HCT116 (cell line): ENCODE results near the gene SCYL2. TPM values are rescaled to one million over a fixed set of nuclear protein-coding genes. Genes with fewer than 3 reads are reported as not detected.

Experiments
- ATAC-seq: fragments of 200-7000 bp; cut with Tn5 transposase; 2 replicates; pipeline ENCODE4 v1.9.1; 2020; ENCODE audit warnings: mild to moderate bottlenecking, moderate library complexity
- BruUV-seq: library from RNA; stranded (reverse); fragments of 400-500 nt; replicated peaks from 2 replicates; lab custom pipeline; 2021; lab: Mats Ljungman, UMichigan
- CTCF ChIA-PET: fragments of 300-600 bp; sonication (Branson Sonifier 250); formaldehyde crosslinking; loops from one replicate; lab custom pipeline; 2021; ENCODE audit warnings: antibody characterized with exemption; lab: Charles Lee
- POLR2A ChIA-PET: fragments of 300-600, 350-600 bp; sonication (Branson Sonifier 250); formaldehyde crosslinking; loops from one replicate; lab custom pipeline; 2021; ENCODE audit warnings: antibody characterized with exemption; lab: Charles Lee
- RAD21 ChIA-PET, 2 experiments: fragments of 300-600 bp; sonication (Branson Sonifier 250); formaldehyde crosslinking; loops; one replicate each; lab custom pipeline; 2023; ENCODE audit warnings: low total read pairs in 2 of 2; ENCODE audit not compliant: uncharacterized antibody in 2 of 2, unreplicated experiment in 2 of 2, low non-redundant PET in 1 of 2; lab: Charles Lee
- DNase-seq: peaks from one replicate; pipeline ENCODE4 v3.0.0-alpha.2; 2010; ENCODE audit warnings: low read depth, low spot score
- H2AFZ ChIP-seq: fragments of 200-600 bp; shearing (Covaris generic), sonication (generic); 2 replicates; pipeline ENCODE4 v1.6.1; 2017; ENCODE audit warnings: low read depth, mixed run types, mixed read lengths, antibody characterized with exemption, low read length; ENCODE audit not compliant: poor library complexity, severe bottlenecking
- H3K27ac ChIP-seq: 2 replicates; pipeline ENCODE4 v1.5.1; 2012; ENCODE audit warnings: low read depth, low read length
- H3K27me3 ChIP-seq: fragments of 200-600 bp; sonication (generic); 2 replicates; pipeline ENCODE4 v1.6.1; 2016; ENCODE audit warnings: mixed run types, low read length, mixed read lengths; ENCODE audit not compliant: insufficient read depth
- H3K36me3 ChIP-seq, 2 experiments: fragments of 200-500 bp in 1 of 2; fragments of 200-600 bp in 1 of 2; sonication (Bioruptor generic) in 1 of 2; sonication (generic) in 1 of 2; 2 replicates each; pipeline versions ENCODE4 v1.5.1 to v1.6.1; 2014 to 2016; ENCODE audit warnings: low read length in 2 of 2, inconsistent platforms in 1 of 2, mixed read lengths in 1 of 2, mixed run types in 1 of 2; ENCODE audit not compliant: insufficient read depth in 2 of 2, control insufficient read depth in 1 of 2
- H3K4me1 ChIP-seq, 2 experiments: fragments of 200-600 bp in 1 of 2; sonication (generic) in 1 of 2; 2 replicates each; pipeline versions ENCODE4 v1.5.1 to v1.6.1; 2012 to 2017; ENCODE audit warnings: low read length in 2 of 2, inconsistent platforms in 1 of 2, mild to moderate bottlenecking in 1 of 2, mixed read lengths in 1 of 2, mixed run types in 1 of 2, moderate library complexity in 1 of 2; ENCODE audit not compliant: insufficient read depth in 2 of 2, control insufficient read depth in 1 of 2
- H3K4me2 ChIP-seq: fragments of 200-600 bp; sonication (generic); 2 replicates; pipeline ENCODE4 v1.6.1; 2017; ENCODE audit warnings: mixed run types, low read length, mixed read lengths
- H3K4me3 ChIP-seq, 2 experiments: fragments of 200-600 bp in 1 of 2; sonication (generic) in 1 of 2; replicated peaks in 1 of 2; 2 replicates each; pipeline ENCODE4 v1.5.1; 2011 to 2016; ENCODE audit warnings: low read length in 2 of 2, control low read depth in 1 of 2, low read depth in 1 of 2, mild to moderate bottlenecking in 1 of 2, mixed read lengths in 1 of 2, mixed run types in 1 of 2
- H3K79me2 ChIP-seq: fragments of 200-600 bp; sonication (generic); 2 replicates; pipeline ENCODE4 v1.6.1; 2017; ENCODE audit warnings: mild to moderate bottlenecking, mixed run types, low read length, moderate library complexity, mixed read lengths; ENCODE audit not compliant: insufficient read depth
- H3K9ac ChIP-seq: fragments of 200-600 bp; sonication (generic); 2 replicates; pipeline ENCODE4 v1.6.1; 2016; ENCODE audit warnings: low read length, mixed read lengths
- H3K9me2 ChIP-seq: fragments of 200-600 bp; sonication (generic), shearing (Covaris generic); 2 replicates; pipeline ENCODE4 v1.6.1; 2017; ENCODE audit warnings: mixed run types, mild to moderate bottlenecking, moderate library complexity; ENCODE audit not compliant: insufficient read depth
- H3K9me3 ChIP-seq, 2 experiments: fragments of 200-500 bp in 1 of 2; fragments of 200-600 bp in 1 of 2; sonication (Bioruptor generic) in 1 of 2; sonication (generic) in 1 of 2; 2 replicates each; pipeline ENCODE4 v1.6.1; 2014 to 2017; ENCODE audit warnings: low read length in 2 of 2, mixed read lengths in 2 of 2, inconsistent platforms in 1 of 2, low read depth in 1 of 2, mild to moderate bottlenecking in 1 of 2, mixed run types in 1 of 2, moderate library complexity in 1 of 2; ENCODE audit not compliant: control insufficient read depth in 1 of 2, insufficient read depth in 1 of 2
- H4K20me1 ChIP-seq: fragments of 200-600 bp; sonication (generic), shearing (Covaris generic); 2 replicates; pipeline ENCODE4 v1.6.1; 2017; ENCODE audit warnings: mixed run types, mild to moderate bottlenecking, moderate library complexity; ENCODE audit not compliant: insufficient read depth
- CBX3 ChIP-seq: IDR thresholded peaks from 2 replicates; pipeline ENCODE4 v1.6.1; 2012; ENCODE audit warnings: low read depth
- CEBPB ChIP-seq: IDR thresholded peaks from 2 replicates; pipeline ENCODE4 v1.6.1; 2012; ENCODE audit warnings: low read depth
- CTCF ChIP-seq, 3 experiments: fragments of 200-600 bp in 1 of 3; sonication (generic) in 1 of 3; IDR thresholded peaks in 2 of 3; conservative IDR thresholded peaks in 1 of 3; 2 replicates each; pipeline ENCODE4 v1.5.1; 2012 to 2017; ENCODE audit warnings: low read depth in 2 of 3, low read length in 2 of 3, antibody characterized with exemption in 1 of 3, borderline replicate concordance in 1 of 3, control low read depth in 1 of 3, mild to moderate bottlenecking in 1 of 3, mixed read lengths in 1 of 3, mixed run types in 1 of 3, moderate library complexity in 1 of 3; ENCODE audit not compliant: insufficient read depth in 1 of 3
- EGR1 ChIP-seq: IDR thresholded peaks from 2 replicates; pipeline ENCODE4 v1.6.1; 2012; ENCODE audit warnings: low read depth
- ELF1 ChIP-seq: IDR thresholded peaks from 2 replicates; pipeline ENCODE4 v1.6.1; 2012; ENCODE audit warnings: low read depth, borderline replicate concordance
- EZH2phosphoT487 ChIP-seq: fragments of 200-600 bp; IDR thresholded peaks from 2 replicates; pipeline ENCODE4 v1.6.1; 2018; ENCODE audit warnings: antibody characterized with exemption, borderline replicate concordance
- FOSL1 ChIP-seq: IDR thresholded peaks from 2 replicates; pipeline ENCODE4 v1.6.1; 2012; ENCODE audit warnings: low read depth
- POLR2A ChIP-seq: IDR thresholded peaks from 2 replicates; pipeline ENCODE4 v1.7.0; 2011; ENCODE audit warnings: borderline replicate concordance; ENCODE audit not compliant: insufficient read depth, insufficient read length; ENCODE audit errors: extremely low read depth
- POLR2AphosphoS5 ChIP-seq: IDR thresholded peaks from 2 replicates; pipeline ENCODE4 v1.6.1; 2011; ENCODE audit warnings: mild to moderate bottlenecking, low read depth, low read length, moderate library complexity
- RAD21 ChIP-seq: IDR thresholded peaks from 2 replicates; pipeline ENCODE4 v1.6.1; 2012; ENCODE audit warnings: low read depth, mild to moderate bottlenecking
- SIN3A ChIP-seq: IDR thresholded peaks from 2 replicates; pipeline ENCODE4 v1.6.1; 2012; ENCODE audit warnings: low read depth
- SRF ChIP-seq: IDR thresholded peaks from 2 replicates; pipeline ENCODE4 v1.6.1; 2012; ENCODE audit warnings: low read depth
- TCF7L2 ChIP-seq: IDR thresholded peaks from 2 replicates; pipeline ENCODE4 v1.7.0; 2011; ENCODE audit warnings: borderline replicate concordance, inconsistent platforms; ENCODE audit not compliant: insufficient read depth, insufficient read length; ENCODE audit errors: extremely low read depth
- YY1 ChIP-seq: IDR thresholded peaks from 2 replicates; pipeline ENCODE4 v1.6.1; 2011; ENCODE audit warnings: low read length, low read depth, moderate library complexity, mild to moderate bottlenecking; ENCODE audit not compliant: insufficient replicate concordance; ENCODE audit errors: extremely low read depth
- ZBTB33 ChIP-seq: IDR thresholded peaks from 2 replicates; pipeline ENCODE4 v1.6.1; 2011; ENCODE audit warnings: mild to moderate bottlenecking, low read length, moderate library complexity; ENCODE audit not compliant: insufficient replicate concordance; ENCODE audit errors: extremely low read depth
- ZFX ChIP-seq: fragments of 450-650 bp; IDR thresholded peaks from 2 replicates; pipeline ENCODE4 v1.6.1; 2017
- intact Hi-C: fragments of 100-400 bp; cut with micrococcal nuclease; formaldehyde crosslinking; loops from 2 replicates; pipeline ENCODE4 v1.10.0; 2022
- total RNA-seq: library from RNA; stranded (reverse); gene quantifications from one replicate; pipeline ENCODE4 v1.2.1, GENCODE V29; 2021; ENCODE audit not compliant: unreplicated experiment

The SCYL2 gene
- total RNA-seq, 1 experiment from 2014 or later: 31.7 TPM

- RAD21 ChIA-PET: no interaction called here
- no peaks in the 10 kb centered on the region for H4K20me1 ChIP-seq
- no peaks in the 10 kb centered on the region for H3K79me2 ChIP-seq
- no peak for ATAC-seq
- no peaks in the 10 kb centered on the region for H3K9me3 ChIP-seq
- no peak for TF ChIP-seq TCF7L2
- TF ChIP-seq FOSL1: no peak
- TF ChIP-seq POLR2A: no peak
- TF ChIP-seq CEBPB: no peak
- no peak for TF ChIP-seq ZBTB33
- no peak for TF ChIP-seq ELF1
- TF ChIP-seq CBX3: no peak
- no peak for TF ChIP-seq ZFX
- TF ChIP-seq EZH2phosphoT487: no peak
- TF ChIP-seq SIN3A: no peak
- TF ChIP-seq RAD21: no peak
- TF ChIP-seq EGR1: no peak
- no peak for TF ChIP-seq SRF
- no peak for TF ChIP-seq CTCF (IDR thresholded peaks at IDR 0.05 in 2 of 3, conservative IDR thresholded peaks at IDR 0.05 in 1 of 3; ENCODE audit: borderline replicate concordance in 1 of 3, insufficient read depth in 1 of 3, low read depth in 2 of 3, low read length in 2 of 3)
- TF ChIP-seq YY1: no peak
- TF ChIP-seq POLR2AphosphoS5: no peak
- H3K36me3 ChIP-seq: no peaks in the 10 kb centered on the region
- H3K27ac ChIP-seq: no peak overlapping the region
- no peaks in the 10 kb centered on the region for H3K27me3 ChIP-seq
- no peak overlapping the region for H3K4me3 ChIP-seq
- POLR2A ChIA-PET: interaction anchor here (1.3 kb wide), 1 partner anchor 17 kb away, joined by 3 read pairs; the partner anchor contains the start of genes DEPDC4 and SCYL2
- CTCF ChIA-PET: no interaction called here
- H3K9me2 ChIP-seq: no peaks in the 10 kb centered on the region
- intact Hi-C loops: no loop called here
- H3K4me2 ChIP-seq: no peak overlapping the region
- BruUV-seq: no TSS peak
- H3K4me1 ChIP-seq: no peaks in the 10 kb centered on the region
- H3K9ac ChIP-seq: no peak overlapping the region
- DNase-seq: no peak
- H2AFZ ChIP-seq: no peak overlapping the region
Measured at GRCh38 chr12:100249941-100250340, 17.0 kb upstream of the SCYL2 start.
